ENCODE data around the gene CHRNA4.

Gene CHRNA4

DNA sequence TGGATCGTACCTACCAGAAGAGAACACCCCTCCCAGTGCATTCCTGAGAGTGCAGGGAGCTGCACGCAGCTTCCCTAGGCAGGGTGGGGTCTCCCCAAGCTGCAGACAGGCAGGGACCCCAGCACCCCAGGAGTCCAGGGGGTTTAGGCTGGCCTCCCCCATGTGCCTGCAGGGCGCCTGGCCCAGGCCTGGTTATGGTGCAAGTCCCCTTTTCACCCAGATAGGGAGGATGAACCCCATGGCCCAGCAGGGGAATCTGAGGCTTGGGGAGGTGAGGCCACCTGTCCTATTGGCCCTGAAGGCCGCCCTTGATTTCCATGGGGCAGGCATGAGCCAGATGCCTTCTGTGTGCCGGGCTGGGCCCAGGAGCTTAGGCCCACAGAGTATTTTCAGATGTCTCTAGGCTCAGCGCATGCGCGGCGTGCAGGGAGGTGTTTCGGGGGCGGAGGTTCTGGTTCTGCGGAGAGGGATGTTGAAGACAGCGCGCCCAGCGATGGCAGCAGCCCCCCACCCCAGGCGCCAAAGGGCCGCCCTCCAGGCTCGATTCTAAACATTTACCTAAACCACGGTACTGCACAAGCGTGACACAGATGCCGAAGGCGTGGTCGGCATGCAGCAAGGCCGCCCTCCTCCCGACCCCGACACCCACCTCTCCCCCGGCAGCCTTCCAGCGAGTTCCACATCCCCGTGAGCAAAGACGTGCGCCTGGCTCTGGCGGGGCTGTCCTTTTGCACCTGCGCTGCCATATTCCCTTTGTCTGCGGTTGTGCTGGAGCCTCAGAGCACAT, 38.8 kb downstream of the CHRNA4 start:
- no peak for DNase-seq (ENCODE audit: low read depth in 1 of 2, low spot score in 1 of 2)

DNA sequence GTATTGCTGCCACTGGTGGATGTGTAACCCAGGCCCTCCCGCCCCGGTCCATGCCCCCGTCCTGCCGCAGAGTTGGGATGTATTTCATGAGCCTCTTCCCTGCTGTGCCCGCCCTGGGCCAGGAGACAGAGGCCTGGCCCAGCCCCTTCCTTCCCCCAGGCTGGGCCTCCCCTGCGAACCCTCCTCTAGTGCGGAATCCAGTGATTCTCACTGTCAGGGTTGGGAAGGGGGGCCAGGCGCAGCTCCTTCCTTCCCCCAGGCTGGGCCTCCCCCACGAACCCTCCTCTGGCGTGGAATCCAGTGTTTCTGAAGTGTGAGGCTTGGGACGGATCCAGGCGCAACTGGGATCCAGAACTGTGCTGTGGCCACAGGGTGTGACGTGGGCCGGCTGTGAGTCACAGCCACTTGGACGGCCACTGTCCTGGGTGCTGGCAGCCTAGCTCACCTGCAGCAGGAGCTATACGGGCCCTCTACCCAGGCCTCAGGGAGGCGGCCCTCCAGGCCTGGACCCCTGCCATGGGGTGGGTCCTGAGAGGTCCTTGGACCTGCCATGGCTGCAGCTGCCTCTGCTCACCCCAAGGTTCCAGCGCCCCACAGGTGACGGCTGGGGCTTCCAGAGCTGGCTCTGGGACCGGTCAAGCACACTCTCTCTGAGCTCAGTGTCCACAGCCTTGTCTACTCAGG, 39.9 kb downstream of the CHRNA4 start:
- no peak for DNase-seq (ENCODE audit: low read depth in 1 of 2, low spot score in 1 of 2)

DNA sequence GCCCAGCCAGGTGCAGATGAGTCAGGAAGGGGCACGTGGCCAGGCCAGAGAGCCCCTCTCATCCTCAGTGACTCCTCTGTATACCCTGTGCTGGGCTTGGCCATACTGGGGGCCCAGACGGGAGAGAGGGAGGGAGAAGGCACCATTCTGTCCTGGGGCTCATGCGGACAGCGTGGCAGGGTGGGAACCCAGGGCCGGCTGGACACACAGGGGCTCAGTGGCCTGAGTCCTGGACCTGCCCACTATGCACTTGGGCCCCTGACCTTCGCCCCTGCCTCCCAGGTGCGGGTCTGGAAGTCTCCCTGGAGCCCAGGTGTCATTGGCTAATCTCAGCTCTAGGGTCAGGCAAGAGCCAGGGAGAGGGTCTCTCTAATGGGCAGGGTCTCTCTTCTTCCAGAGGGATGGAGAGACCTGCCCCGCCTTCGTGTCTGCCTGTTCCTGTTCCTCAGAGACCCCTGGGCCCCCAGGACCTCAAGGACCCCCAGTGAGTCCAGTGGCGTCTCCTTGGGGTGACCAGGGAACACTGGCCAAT, 40.5 kb downstream of the CHRNA4 start:
- no peak for DNase-seq (ENCODE audit: low read depth in 1 of 2, low spot score in 1 of 2)

DNA sequence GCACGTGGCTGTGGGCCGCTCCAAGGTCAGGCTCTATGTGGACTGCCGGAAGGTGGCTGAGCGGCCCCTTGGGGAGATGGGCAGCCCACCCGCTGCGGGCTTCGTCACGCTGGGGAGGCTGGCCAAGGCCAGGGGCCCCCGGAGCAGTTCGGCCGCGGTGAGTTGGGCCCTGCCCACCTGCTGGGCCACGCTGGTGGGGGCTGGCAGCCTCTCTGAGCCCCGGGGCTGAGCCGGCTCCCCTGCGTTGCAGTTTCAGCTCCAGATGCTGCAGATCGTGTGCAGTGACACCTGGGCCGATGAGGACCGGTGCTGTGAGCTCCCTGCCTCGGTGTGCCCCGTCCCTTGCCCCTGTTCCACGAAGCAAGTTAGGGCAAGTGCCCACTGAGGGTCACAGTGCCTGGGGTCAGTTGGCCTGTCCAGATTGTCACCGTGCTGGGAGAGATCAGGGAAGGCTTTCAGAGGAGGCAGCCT, 41.1 kb downstream of the CHRNA4 start:
- DNase-seq (ENCODE audit: low read depth in 1 of 2, low spot score in 1 of 2), result no peak

DNA sequence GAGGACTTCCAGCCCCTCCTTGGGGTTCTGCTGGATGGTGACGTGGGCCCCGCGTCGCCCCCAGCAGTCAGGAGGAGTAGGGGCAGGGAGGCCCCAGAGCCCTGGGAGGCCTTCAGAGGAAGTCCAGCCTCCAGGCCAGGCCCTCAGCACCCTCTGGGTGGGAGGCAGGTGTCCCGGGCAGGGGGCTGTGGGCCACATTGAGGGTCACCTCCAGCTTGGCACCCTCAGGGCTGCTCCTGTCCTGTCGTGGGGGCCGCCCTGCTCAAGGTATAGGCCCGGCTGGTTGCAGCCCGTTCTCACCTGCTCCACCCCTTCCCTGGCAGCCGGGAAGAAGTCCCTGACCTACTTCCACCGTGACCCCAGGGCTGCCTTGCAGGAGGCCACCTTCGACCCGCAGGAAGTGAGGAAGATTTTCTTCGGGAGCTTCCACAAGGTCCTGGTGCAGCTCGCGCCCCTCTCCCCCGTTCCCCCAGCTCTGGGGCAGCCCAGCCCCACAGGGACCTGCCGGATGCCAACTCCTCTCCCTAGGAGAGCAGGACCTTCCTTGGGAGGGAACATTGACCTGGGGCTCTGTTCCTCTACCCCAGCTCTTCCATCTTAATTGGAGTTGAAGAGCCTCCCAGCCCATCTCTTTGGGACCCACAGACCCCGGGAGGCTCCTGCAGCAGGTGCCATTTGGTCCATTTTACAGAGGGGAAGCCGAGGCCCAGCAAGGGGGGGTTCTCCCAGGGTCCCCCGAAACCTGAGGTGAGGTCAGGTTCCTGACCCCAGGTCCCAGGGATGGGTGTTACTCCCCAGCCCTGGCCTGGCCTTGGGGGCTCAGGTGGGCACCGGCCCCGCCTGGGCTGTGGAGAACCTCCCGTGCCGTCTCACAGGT, 41.7 kb downstream of the CHRNA4 start:
- no peak for DNase-seq (ENCODE audit: low read depth in 1 of 2, low spot score in 1 of 2)

DNA sequence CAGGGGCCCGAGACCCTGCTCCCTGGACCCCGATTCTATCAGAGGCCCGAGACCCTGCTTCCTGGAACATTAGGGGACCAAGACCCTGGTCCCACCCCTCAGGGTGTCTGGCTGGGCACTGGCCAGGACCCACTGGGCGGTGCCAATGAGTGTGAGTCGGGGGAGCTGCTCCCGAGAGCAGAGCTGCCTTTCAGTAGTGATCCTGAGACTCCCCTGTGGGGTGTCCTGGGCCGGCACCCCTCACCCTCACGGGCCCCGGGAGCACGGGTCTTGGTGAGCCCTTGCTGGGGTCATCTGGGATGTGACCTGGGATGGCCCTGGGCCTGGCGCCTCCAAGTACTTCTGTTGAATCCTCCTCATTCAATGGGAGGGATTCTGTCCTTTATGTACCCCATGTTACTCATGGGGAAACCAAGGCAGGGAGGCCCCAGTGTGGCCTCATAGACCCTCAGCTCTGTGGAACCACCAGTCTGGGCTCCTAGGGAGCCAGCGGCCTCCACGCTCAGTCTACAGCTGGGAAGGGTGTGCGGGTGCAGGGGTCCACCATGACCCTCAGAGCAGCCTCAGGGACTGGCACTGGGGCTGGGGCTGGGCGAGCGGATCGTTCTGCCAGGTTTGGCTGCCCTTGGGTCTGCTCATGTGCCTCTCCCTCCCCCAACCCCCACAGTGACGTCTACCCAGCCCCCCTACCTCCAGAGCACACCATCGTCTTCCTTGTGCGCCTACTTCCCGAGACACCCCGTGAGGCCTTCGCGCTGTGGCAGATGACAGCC, 42.6 kb downstream of the CHRNA4 start:
- no peak for DNase-seq (ENCODE audit: low read depth in 1 of 2, low spot score in 1 of 2)

DNA sequence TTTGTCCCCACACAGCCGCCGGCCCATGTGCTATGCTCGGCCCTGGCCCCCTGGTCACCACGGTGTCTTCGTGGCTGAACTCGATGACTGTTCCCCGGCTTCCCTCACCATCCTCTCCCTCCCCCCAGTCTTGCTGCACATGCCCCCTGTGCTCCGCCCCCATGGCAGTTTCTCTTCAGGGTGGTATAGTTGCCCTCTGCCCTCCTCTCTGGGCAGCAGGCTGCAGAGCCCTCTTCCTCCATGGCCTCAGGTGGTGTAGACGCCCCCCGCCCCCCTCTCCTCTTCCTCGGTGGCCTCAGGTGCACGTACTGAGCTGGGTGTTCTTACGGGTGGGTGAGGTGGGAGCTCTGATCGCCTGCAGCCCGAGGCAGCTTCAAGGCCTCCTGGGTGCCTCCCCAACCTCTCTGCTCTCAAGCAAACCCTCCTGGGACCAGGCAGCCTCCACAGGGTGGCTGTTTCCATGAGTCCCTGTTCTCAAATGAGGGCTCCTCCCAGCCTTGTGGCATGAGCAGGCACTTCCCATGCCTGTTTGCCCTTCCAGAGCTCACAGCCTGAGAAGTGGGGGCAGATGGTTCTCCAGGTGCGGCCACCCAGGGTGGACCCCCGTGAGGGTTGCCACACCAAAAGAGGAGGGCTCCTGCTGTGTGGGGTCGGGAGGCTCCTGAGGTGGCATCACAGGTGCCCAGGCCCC, 43.4 kb downstream of the CHRNA4 start:
- DNase-seq (ENCODE audit: low read depth in 1 of 2, low spot score in 1 of 2), result no peak

DNA sequence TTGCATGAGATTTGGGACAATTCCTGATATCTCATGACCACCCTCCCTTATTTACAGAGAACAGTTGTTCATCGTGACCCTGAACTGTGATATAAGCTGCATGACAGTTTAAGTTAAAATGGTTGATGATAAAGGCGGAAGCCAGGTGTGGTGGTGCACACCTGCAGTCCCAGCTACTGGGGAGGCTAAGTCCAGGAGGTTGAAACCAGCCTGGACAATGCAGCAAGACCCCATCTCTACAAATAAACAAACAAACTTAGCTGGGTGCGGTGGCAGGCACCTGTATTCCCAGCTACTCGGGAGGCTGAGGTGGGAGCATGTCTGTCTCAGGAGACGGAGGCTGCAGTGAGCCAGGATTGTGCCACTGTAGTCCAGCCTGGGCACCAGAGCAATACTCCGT, 44.1 kb downstream of the CHRNA4 start:
- DNase-seq (ENCODE audit: low read depth in 1 of 2, low spot score in 1 of 2), result no peak

DNA sequence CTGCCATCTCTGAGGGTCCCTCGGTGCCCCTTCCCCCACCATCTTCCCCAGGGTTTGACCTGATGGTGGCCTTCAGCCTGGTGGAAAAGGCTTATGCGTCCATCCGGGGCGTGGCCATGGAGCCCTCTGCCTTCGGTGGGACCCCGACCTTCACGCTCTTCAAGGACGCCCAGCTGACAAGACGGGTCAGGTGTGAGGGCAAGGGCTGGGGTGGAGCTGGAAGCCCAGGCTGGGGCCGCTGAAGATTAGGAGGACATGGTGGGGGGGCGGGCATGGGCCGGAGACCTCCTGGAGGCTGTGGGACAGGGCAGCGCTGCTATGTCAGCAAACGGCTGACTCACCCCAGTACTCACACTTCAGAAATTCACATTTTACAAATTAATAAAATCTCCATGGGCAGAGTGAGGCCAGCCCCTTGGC, 44.6 kb downstream of the CHRNA4 start:
- no peak for DNase-seq (ENCODE audit: low read depth in 1 of 2, low spot score in 1 of 2)

DNA sequence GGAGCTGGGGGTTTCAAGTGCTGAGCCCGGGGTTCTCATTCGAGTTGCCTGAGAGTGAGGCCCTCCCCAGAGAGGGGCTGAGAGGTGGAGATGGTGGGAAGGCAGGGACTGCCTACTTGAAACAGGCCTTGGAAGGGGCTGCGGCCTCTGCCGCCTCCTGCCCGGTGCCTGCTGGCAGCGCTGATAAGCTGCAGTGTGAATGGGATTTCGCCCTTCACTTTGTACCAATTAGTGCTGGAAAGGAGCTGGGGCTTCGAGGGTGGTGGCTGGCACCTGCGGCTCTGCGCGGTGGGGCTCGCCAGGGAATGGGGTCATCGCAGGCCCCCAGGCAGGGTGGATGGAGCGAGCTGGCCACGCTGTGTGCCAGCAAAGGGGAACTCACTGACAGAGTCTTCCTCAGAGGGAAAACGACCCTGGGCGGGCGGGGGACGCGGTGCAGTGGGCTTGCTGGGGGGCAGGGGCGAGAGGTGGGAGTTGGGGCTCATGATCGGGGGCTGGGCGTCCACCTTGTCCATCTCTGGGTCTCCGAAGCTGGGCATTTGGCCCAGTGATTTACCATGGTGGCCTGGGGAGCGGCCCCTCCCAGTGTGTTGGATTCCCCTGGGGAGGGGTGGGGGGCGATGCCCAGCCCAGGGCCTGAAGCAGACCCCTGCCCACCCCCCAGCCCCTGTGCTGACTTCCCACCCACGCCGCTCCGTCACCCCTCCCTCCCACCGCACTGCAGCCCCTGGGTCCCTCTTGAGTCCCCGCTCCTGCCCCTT, 45.2 kb downstream of the CHRNA4 start:
- no peak for DNase-seq (ENCODE audit: low read depth in 1 of 2, low spot score in 1 of 2)

DNA sequence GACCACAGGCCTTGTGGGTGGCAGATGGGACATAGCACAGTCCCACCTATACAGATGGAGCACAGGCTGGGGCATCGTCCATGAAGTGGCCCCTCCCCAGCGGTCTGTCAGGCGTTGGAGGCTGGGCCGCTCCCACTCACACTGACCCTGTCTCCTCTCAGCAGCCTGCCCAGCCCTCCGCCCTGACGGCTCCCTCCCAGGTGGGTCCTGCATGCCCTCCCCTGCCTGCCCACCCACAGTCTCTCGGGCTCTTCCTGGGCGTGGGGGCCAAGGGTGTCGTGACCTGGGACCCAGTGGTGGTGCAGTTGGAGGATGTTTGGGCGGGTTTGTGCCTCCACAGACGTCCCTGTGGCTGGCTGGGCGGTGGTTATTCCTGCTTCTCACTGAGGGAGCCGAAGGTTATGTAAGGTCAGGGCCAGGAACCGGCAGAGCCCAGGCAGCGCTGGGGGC, 45.9 kb downstream of the CHRNA4 start:
- no peak for DNase-seq (ENCODE audit: low read depth in 1 of 2, low spot score in 1 of 2)

DNA sequence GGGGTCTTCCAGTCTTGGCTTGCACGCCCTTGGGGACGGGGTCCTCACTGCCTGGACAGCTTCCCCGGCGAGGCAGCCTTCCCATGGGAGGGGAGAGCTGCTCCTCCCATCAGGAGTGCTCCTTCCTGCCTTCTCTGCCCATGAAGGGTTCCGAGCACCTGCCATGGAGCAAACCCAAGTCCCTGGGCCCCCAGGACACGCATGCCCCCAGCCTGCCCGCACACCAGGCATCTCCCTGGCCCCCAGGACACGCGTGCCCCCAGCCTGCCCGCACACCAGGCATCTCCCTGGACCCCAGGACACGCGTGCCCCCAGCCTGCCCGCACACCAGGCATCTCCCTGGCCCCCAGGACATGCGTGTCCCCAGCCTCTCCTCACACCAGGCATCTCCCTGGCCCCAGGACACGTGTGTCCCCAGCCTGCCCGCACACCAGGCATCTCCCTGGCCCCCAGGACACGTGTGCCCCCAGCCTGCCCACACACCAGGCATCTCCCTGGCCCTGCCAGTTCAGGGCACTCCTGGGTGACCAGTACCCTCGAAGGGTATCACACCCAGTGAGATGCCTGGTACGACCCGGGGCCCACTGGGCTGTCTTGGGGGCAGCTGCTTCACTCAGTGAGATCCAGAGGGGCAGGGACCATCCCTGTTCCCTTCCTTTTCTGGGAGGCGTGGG, 46.4 kb downstream of the CHRNA4 start:
- DNase-seq (ENCODE audit: low read depth in 1 of 2, low spot score in 1 of 2), result no peak

DNA sequence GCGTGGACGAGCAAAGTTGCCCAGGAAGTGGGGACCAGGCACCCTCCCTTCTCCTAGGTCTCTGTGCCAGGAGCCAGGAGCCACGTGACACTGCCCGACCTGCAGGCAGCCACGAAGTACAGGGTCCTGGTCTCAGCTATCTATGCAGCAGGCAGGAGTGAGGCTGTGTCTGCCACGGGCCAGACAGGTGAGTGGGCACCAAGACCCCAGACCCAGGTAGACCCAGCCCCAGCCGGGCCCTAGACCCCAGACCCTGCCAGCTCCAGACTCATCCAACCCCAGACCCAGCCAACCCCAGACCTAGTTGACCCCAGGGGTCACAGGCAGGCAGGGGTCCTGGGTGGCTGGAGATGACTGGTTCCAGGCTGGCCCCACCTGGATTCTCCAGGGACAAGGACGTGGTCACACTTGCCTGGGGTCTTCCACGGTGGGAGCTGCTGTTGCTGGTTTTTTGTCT, 47.1 kb downstream of the CHRNA4 start:
- no peak for DNase-seq (ENCODE audit: low read depth in 1 of 2, low spot score in 1 of 2)

DNA sequence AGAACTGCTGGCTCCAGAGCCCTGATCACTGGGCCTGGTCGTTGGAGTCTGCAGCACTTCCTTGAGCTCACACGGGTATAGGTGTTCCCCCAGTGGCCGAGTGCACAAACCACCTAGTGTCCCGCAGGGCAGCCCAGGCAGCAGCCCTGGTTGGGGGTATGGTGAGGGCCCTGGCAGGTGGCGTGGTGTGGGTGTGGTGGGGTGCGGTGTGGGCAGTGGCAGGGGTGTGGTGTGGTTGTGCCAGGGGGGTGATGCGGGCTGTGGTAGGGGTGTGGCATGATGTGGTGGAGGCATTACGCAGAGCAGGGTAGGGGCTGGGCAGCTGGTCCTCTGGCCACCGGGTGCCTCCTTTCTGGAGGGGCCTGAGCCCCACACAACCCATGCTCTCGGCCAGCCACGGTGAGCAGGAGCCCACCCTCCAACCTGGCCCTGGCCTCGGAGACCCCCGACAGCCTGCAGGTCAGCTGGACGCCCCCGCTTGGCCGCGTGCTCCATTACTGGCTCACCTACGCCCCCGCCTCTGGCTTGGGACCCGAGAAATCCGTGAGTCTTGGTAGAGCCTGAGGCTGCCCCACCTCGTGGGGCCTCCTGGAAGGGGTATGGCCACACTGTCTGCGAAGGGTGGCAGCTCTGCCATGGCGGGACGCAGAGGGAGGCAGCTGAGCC, 47.7 kb downstream of the CHRNA4 start:
- no peak for DNase-seq (ENCODE audit: low read depth in 1 of 2, low spot score in 1 of 2)

DNA sequence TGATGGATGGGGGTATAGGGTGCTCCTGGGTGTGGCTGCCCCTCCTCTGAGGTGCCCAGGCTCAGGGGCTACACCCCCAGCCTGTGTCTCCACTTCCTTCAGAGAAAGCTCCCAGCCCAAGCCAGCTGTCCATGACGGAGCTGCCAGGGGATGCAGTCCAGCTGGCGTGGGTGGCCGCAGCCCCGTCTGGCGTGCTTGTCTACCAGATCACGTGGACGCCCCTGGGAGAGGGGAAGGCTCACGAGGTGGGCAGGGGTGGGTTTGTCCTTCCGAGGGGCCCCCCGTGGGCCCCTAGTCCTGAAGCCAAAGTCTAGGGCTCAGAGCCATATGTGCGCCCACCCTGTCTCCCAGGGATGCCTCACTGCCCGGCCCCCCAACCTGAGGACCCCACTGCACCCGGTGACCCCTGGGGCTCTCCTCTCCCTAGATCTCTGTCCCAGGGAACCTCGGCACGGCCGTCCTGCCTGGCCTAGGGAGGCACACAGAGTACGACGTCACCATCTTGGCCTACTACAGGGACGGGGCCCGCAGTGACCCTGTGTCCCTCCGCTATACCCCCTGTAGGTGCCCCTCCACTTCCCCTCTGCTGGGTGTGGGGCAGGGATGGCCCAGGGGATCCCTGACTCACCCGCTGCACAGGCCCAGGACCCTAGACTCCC, 48.3 kb downstream of the CHRNA4 start:
- DNase-seq (ENCODE audit: low read depth in 1 of 2, low spot score in 1 of 2), result no peak

DNA sequence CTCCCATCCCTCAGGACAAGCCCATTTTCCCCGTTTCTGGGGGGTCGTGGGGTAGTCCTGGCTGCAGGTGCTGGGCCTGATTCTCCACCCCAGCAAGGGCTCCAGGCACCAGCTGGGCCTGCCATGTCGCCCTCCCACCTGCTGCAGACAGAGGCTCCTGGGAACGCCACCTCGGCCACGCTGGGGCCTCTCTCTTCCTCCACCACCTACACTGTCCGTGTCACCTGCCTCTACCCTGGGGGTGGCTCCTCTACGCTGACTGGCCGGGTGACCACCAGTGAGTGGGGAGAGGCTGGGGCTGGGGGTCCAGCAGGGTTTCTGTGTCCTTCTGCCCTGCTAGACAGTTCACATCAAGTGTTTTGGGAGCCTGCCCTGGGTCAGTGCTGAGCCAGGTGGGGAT, 48.9 kb downstream of the CHRNA4 start:
- no peak for DNase-seq (ENCODE audit: low read depth in 1 of 2, low spot score in 1 of 2)

DNA sequence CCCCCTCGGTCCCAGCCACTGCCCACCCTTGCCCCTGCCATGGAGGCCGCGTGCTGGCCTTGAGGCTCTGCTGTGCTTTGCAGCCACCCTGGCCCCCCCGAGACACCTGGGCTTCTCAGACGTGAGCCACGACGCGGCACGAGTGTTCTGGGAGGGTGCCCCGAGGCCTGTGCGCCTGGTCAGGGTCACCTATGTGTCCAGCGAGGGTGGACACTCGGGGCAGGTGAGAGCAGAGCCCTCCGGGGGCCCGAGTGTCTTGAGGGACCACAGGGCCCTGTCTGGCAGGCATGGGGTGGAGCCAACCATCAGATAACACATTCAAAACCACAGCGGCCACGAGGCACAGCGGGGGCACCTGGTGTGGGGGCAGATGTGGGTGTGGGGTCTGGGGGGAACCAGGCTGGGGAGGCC, 49.3 kb downstream of the CHRNA4 start:
- no peak for DNase-seq (ENCODE audit: low read depth in 1 of 2, low spot score in 1 of 2)
